ENCODE measurements around the gene CCDC61.

GRCh38 chr19:45998834-45999233 lies 3.6 kb downstream of the CCDC61 start:
- TF ChIP-seq, protein P1, sequence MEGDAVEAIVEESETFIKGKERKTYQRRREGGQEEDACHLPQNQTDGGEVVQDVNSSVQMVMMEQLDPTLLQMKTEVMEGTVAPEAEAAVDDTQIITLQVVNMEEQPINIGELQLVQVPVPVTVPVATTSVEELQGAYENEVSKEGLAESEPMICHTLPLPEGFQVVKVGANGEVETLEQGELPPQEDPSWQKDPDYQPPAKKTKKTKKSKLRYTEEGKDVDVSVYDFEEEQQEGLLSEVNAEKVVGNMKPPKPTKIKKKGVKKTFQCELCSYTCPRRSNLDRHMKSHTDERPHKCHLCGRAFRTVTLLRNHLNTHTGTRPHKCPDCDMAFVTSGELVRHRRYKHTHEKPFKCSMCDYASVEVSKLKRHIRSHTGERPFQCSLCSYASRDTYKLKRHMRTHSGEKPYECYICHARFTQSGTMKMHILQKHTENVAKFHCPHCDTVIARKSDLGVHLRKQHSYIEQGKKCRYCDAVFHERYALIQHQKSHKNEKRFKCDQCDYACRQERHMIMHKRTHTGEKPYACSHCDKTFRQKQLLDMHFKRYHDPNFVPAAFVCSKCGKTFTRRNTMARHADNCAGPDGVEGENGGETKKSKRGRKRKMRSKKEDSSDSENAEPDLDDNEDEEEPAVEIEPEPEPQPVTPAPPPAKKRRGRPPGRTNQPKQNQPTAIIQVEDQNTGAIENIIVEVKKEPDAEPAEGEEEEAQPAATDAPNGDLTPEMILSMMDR (IDR thresholded peaks at IDR 0.05; ENCODE audit: low read depth, low read length) = no peak
- TF ChIP-seq EZH2phosphoT487 (IDR thresholded peaks at IDR 0.05; ENCODE audit: low read depth) = no peak

Measured in OCI-LY3 (cell line).